H1 (cell line): Measurements from ENCODE around the gene ITPKC. TPM values are rescaled to one million over a fixed set of nuclear protein-coding genes. Genes with fewer than 3 reads are reported as not detected.
A peak's percentile ranks its signal among the peaks of the same experiment; 100 is the strongest.

Experiments
- CTCF ChIA-PET: fragments of 300-600 bp; sonication (Branson Sonifier 250); formaldehyde crosslinking; loops from one replicate; lab custom pipeline; 2021; ENCODE audit not compliant: partially characterized antibody; lab: Charles Lee
- POLR2A ChIA-PET: fragments of 300-600 bp; sonication (Branson Sonifier 250); formaldehyde crosslinking; loops from one replicate; lab custom pipeline; 2021; ENCODE audit warnings: inconsistent platforms; ENCODE audit not compliant: partially characterized antibody; lab: Charles Lee
- DNase-seq, 2 experiments: peaks; one replicate each; pipeline versions ENCODE4 v3.0.0 to v3.0.0-alpha.2; 2010 to 2022; ENCODE audit warnings: low spot score in 2 of 2, low read depth in 1 of 2, mixed read lengths in 1 of 2
- FAIRE-seq: peaks from 2 replicates; lab custom pipeline; 2011; peaks lifted over from hg19 to GRCh38; lab: Jason Lieb, UNC
- H2AFZ ChIP-seq: 2 replicates; pipeline ENCODE4 v1.8.1; 2012; ENCODE audit warnings: low read length, inconsistent platforms
- H2AK5ac ChIP-seq: 2 replicates; pipeline ENCODE4 v1.6.1; 2013; ENCODE audit warnings: low read depth, low read length
- H2BK120ac ChIP-seq: replicated peaks from 2 replicates; pipeline ENCODE3; 2013; ENCODE audit warnings: low read depth, low read length, inconsistent platforms
- H2BK12ac ChIP-seq: 2 replicates; pipeline ENCODE4 v1.6.1; 2013; ENCODE audit warnings: low read depth, low read length
- H2BK15ac ChIP-seq: 2 replicates; pipeline ENCODE4 v1.6.1; 2013; ENCODE audit warnings: low read length
- H2BK20ac ChIP-seq: 2 replicates; pipeline ENCODE4 v1.6.1; 2013; ENCODE audit warnings: low read length
- H2BK5ac ChIP-seq: 2 replicates; pipeline ENCODE4 v1.6.1; 2013; ENCODE audit warnings: low read depth, low read length
- H3K14ac ChIP-seq: 2 replicates; pipeline ENCODE4 v1.6.1; 2013; ENCODE audit warnings: inconsistent platforms; ENCODE audit not compliant: insufficient read length
- H3K18ac ChIP-seq: 2 replicates; pipeline ENCODE4 v1.6.1; 2013; ENCODE audit warnings: low read length; ENCODE audit errors: extremely low read depth
- H3K23ac ChIP-seq: 2 replicates; pipeline ENCODE4 v1.6.1; 2013; ENCODE audit warnings: inconsistent platforms; ENCODE audit not compliant: insufficient read length
- H3K23me2 ChIP-seq: 2 replicates; pipeline ENCODE4 v1.6.1; 2013; ENCODE audit warnings: low read depth, low read length
- H3K27ac ChIP-seq: 2 replicates; pipeline ENCODE4 v1.6.1; 2011; ENCODE audit warnings: low read depth, low read length, inconsistent platforms
- H3K27me3 ChIP-seq, 4 experiments: replicated peaks in 1 of 4; 1 replicate in 1 of 4; 2 replicates in 3 of 4; pipeline versions ENCODE4 v1.6.1 to v1.8.1; 2011 to 2013; ENCODE audit warnings: low read length in 3 of 4, mild to moderate bottlenecking in 3 of 4, inconsistent platforms in 2 of 4, mixed read lengths in 2 of 4, moderate library complexity in 1 of 4; ENCODE audit not compliant: control insufficient read depth in 3 of 4, insufficient read depth in 3 of 4; ENCODE audit errors: extremely low read depth in 1 of 4
- H3K36me3 ChIP-seq, 4 experiments: 2 replicates each; pipeline versions ENCODE4 v1.6.1 to v1.8.1; 2011 to 2013; ENCODE audit warnings: mild to moderate bottlenecking in 4 of 4, low read length in 3 of 4, moderate library complexity in 2 of 4, control low read depth in 1 of 4, inconsistent platforms in 1 of 4; ENCODE audit not compliant: insufficient read depth in 4 of 4, control insufficient read depth in 2 of 4
- H3K4ac ChIP-seq: replicated peaks from 2 replicates; pipeline ENCODE3; 2013; ENCODE audit warnings: low read length, low read depth, mixed read lengths, inconsistent platforms; ENCODE audit not compliant: insufficient read length
- H3K4me1 ChIP-seq, 4 experiments: replicated peaks in 1 of 4; 1 replicate in 1 of 4; 2 replicates in 3 of 4; pipeline versions ENCODE4 v1.6.1 to v1.8.1; 2011 to 2013; ENCODE audit warnings: low read length in 3 of 4, inconsistent platforms in 2 of 4, mixed read lengths in 1 of 4; ENCODE audit not compliant: insufficient read depth in 4 of 4, control insufficient read depth in 3 of 4
- H3K4me2 ChIP-seq, 2 experiments: 2 replicates each; pipeline versions ENCODE4 v1.6.1 to v1.8.1; 2011 to 2013; ENCODE audit warnings: low read depth in 2 of 2, low read length in 2 of 2, control low read depth in 1 of 2, inconsistent platforms in 1 of 2, mild to moderate bottlenecking in 1 of 2; ENCODE audit not compliant: insufficient read depth in 1 of 2
- H3K4me3 ChIP-seq, 4 experiments: fragments of 200-600, 300-600 bp in 1 of 4; sonication (generic), shearing (Covaris generic), sonication (Bioruptor Twin) in 1 of 4; 2 replicates each; pipeline versions ENCODE4 v1.5.1 to v1.8.1; 2011 to 2016; ENCODE audit warnings: low read length in 4 of 4, low read depth in 3 of 4, control low read depth in 2 of 4, inconsistent platforms in 2 of 4, mild to moderate bottlenecking in 2 of 4, mixed read lengths in 1 of 4, moderate library complexity in 1 of 4; ENCODE audit not compliant: insufficient read depth in 2 of 4; ENCODE audit errors: extremely low read depth in 1 of 4
- H3K56ac ChIP-seq: replicated peaks from 2 replicates; pipeline ENCODE3; 2013; ENCODE audit warnings: low read depth, mild to moderate bottlenecking, mixed read lengths, low read length, inconsistent platforms; ENCODE audit not compliant: insufficient read length
- H3K79me1 ChIP-seq: 2 replicates; pipeline ENCODE4 v1.6.1; 2013; ENCODE audit warnings: low read depth, low read length, control low read depth
- H3K79me2 ChIP-seq, 2 experiments: 2 replicates each; pipeline versions ENCODE4 v1.6.1 to v1.8.1; 2012 to 2013; ENCODE audit warnings: low read length in 2 of 2, mild to moderate bottlenecking in 2 of 2, inconsistent platforms in 1 of 2; ENCODE audit not compliant: insufficient read depth in 2 of 2, control insufficient read depth in 1 of 2
- H3K9ac ChIP-seq, 4 experiments: replicated peaks in 1 of 4; 1 replicate in 1 of 4; 2 replicates in 3 of 4; pipeline versions ENCODE4 v1.6.1 to v1.8.1; 2011 to 2013; ENCODE audit warnings: low read depth in 3 of 4, low read length in 3 of 4, control low read depth in 2 of 4, mild to moderate bottlenecking in 2 of 4, moderate library complexity in 2 of 4, inconsistent platforms in 1 of 4; ENCODE audit errors: extremely low read depth in 1 of 4
- H3K9me3 ChIP-seq, 2 experiments: 2 replicates each; pipeline versions ENCODE4 v1.6.1 to v1.8.1; 2012 to 2013; ENCODE audit warnings: mild to moderate bottlenecking in 2 of 2, moderate library complexity in 2 of 2, control low read depth in 1 of 2, inconsistent platforms in 1 of 2, low read depth in 1 of 2, low read length in 1 of 2, mixed read lengths in 1 of 2; ENCODE audit not compliant: insufficient read depth in 2 of 2
- H4K20me1 ChIP-seq, 2 experiments: replicated peaks in 1 of 2; 2 replicates each; pipeline versions ENCODE3 to v1.8.1; 2011 to 2013; ENCODE audit warnings: inconsistent platforms in 2 of 2, low read length in 2 of 2, mild to moderate bottlenecking in 1 of 2; ENCODE audit not compliant: insufficient read depth in 2 of 2, control insufficient read depth in 1 of 2
- H4K5ac ChIP-seq: 2 replicates; pipeline ENCODE4 v1.6.1; 2013; ENCODE audit warnings: low read length, low read depth, mixed read lengths, inconsistent platforms; ENCODE audit not compliant: insufficient read length
- H4K8ac ChIP-seq: 2 replicates; pipeline ENCODE4 v1.8.0; 2013; ENCODE audit warnings: mild to moderate bottlenecking, moderate library complexity, low read length, inconsistent platforms; ENCODE audit not compliant: insufficient read depth; ENCODE audit errors: extremely low read depth
- H4K91ac ChIP-seq: replicated peaks from 2 replicates; pipeline ENCODE3; 2013; ENCODE audit warnings: low read length, mixed read lengths, inconsistent platforms; ENCODE audit not compliant: insufficient read length
- ASH2L ChIP-seq: fragments of 200-600, 300-600 bp; sonication (generic); IDR thresholded peaks from one replicate; pipeline ENCODE4 v1.7.1; 2017; ENCODE audit warnings: low read length
- CTBP2 ChIP-seq: IDR thresholded peaks from 2 replicates; pipeline ENCODE4 v1.7.0; 2011; ENCODE audit warnings: borderline replicate concordance, mild to moderate bottlenecking, moderate library complexity, mixed read lengths, low read length; ENCODE audit not compliant: insufficient read depth, insufficient read length
- NRF1 ChIP-seq: IDR thresholded peaks from 2 replicates; pipeline ENCODE4 v1.6.1; 2011; ENCODE audit warnings: mild to moderate bottlenecking, low read depth, low read length, improper control_type of control experiment
- RFX5 ChIP-seq: IDR thresholded peaks from 2 replicates; pipeline ENCODE4 v1.6.1; 2011; ENCODE audit warnings: low read depth, low read length, improper control_type of control experiment, borderline replicate concordance
- TAF1 ChIP-seq: IDR thresholded peaks from 2 replicates; pipeline ENCODE4 v1.6.1; 2011; ENCODE audit warnings: mild to moderate bottlenecking, low read depth, low read length
- WGBS, 2 experiments: shearing (Covaris generic) in 1 of 2; methylation state at CpG; one replicate each; pipeline versions ENCODE4 v1.1.6 to v1.1.7; 2013 to 2015; ENCODE audit warnings: low lambda C conversion rate in 2 of 2, mixed read lengths in 2 of 2, inconsistent platforms in 1 of 2, low coverage in 1 of 2, missing lambda C conversion rate in 1 of 2; ENCODE audit not compliant: insufficient replicate concordance in 2 of 2, insufficient coverage in 1 of 2, insufficient read length in 1 of 2; ENCODE audit errors: extremely low coverage in 1 of 2, missing lambda C conversion rate in 1 of 2; 5-methylcytosine and 5-hydroxymethylcytosine counted together
- polyA plus RNA-seq, 7 experiments: library from polyadenylated mRNA; depleted of rRNA in 3 of 7; stranded (reverse) in 5 of 7; unstranded in 2 of 7; fragments of >200 nt in 5 of 7; fragments of 200-250 nt in 2 of 7; gene quantifications; 1 replicate in 5 of 7; 2 replicates in 1 of 7; 4 replicates in 1 of 7; pipeline versions ENCODE4 v1.2.1 to v1.2.3, GENCODE V29; 2011 to 2013; ENCODE audit warnings: missing spikeins in 2 of 7, mixed read lengths in 2 of 7
- total RNA-seq: library from RNA; stranded (reverse); fragmentation: NEBNext Ultra II Directional; extraction: Animal tissue kit (Norgen Biotek cat#: 25700); gene quantifications from 2 replicates; pipeline ENCODE4 v1.2.1, GENCODE V29; 2021

The ITPKC gene
- total and polyA plus RNA-seq, 2 of the 8 experiments (the other 6 are each of a cell fraction or from before 2014, with no cell fraction given), result 5.2 to 8.9 TPM

- H2AK5ac ChIP-seq, result no peak overlapping the region
- TF ChIP-seq ASH2L (no peak), TAF1 (no peak), RFX5 (no peak), CTBP2 (no peak), NRF1 (no peak)
These were observed 38.3 kb downstream of the ITPKC start for GRCh38 chr19:40755248-40755624.

More at GRCh38 chr19:40755248-40755624, 38.3 kb downstream of the ITPKC start:
- H2BK12ac ChIP-seq, result no peak overlapping the region
- H2BK5ac ChIP-seq, result peak overlapping the region; percentile 13; the same call in 1 of the 2 replicates
- ChIA-PET POLR2A (interaction anchor here (1.3 to 15.7 kb wide), 5 partner anchors 12 to 64 kb away, joined by 3 to 399 read pairs (median 120); partner anchors contain the start of genes COQ8B, EGLN2, ITPKC and MIA), CTCF (interaction anchor here (0.8 to 3.4 kb wide), 5 partner anchors 10 to 65 kb away, joined by 3 to 14 read pairs (median 3); no protein-coding TSS in a partner anchor)
- H3K27ac ChIP-seq, result no peak overlapping the region
- no peak overlapping the region for H3K23ac ChIP-seq
- H2BK20ac ChIP-seq, result no peak overlapping the region
- peaks cover 43 to 74% of the 10 kb centered on the region in 2 experiments for H3K79me2 ChIP-seq
- peaks cover 22 to 35% of the 10 kb centered on the region in 2 experiments for H4K20me1 ChIP-seq
- H3K14ac ChIP-seq, result no peak overlapping the region
- H3K4me2 ChIP-seq, result peak overlapping the region; percentile 42 to 56; a peak in 2 of 4 replicates
- no peak overlapping the region for H4K8ac ChIP-seq
- H3K56ac ChIP-seq, result no peak overlapping the region
- H3K4me1 ChIP-seq, result no peaks in the 10 kb centered on the region; a peak in 2 of 7 replicates
- H3K4ac ChIP-seq, result no peak overlapping the region
- H3K9me3 ChIP-seq, result no peaks in the 10 kb centered on the region
- H2AFZ ChIP-seq, result no peak overlapping the region
- H4K5ac ChIP-seq, result no peak overlapping the region
- DNase-seq (no peak), FAIRE-seq (no peak)
- H2BK120ac ChIP-seq, result no peak overlapping the region
- H3K27me3 ChIP-seq, result no peaks in the 10 kb centered on the region
- WGBS, 2 experiments, result 91% methylated on average over 3 of the region's 3 CpGs; no CpG with 5 or more reads in 1 of the 2 experiments
- peaks cover 26 to 69% (median 47%) of the 10 kb centered on the region in 4 experiments; a peak in 7 of 8 replicates for H3K36me3 ChIP-seq
- H3K9ac ChIP-seq, result no peak overlapping the region
- H3K23me2 ChIP-seq, result peaks cover 1% of the 10 kb centered on the region
- peaks cover 7% of the 10 kb centered on the region for H3K79me1 ChIP-seq
- no peak overlapping the region for H2BK15ac ChIP-seq
- no peak overlapping the region for H3K4me3 ChIP-seq
- no peak overlapping the region for H3K18ac ChIP-seq
- no peak overlapping the region for H4K91ac ChIP-seq
